HG03469 (cell line): ENCODE results near the gene STAP2.
"Not testable (repeated sequence)": the region's sequence is repeated elsewhere in the genome, so short reads cannot be mapped to it uniquely, and the experiment has no call there.

ENCODE experiments used
- ATAC-seq: cut with Tn5 transposase; IDR thresholded peaks from one replicate; pipeline ENCODE4 v1.9.1; 2021; ENCODE audit warnings: mild to moderate bottlenecking, moderate library complexity, moderate number of reproducible peaks; ENCODE audit not compliant: unreplicated experiment

Gene STAP2

DNA sequence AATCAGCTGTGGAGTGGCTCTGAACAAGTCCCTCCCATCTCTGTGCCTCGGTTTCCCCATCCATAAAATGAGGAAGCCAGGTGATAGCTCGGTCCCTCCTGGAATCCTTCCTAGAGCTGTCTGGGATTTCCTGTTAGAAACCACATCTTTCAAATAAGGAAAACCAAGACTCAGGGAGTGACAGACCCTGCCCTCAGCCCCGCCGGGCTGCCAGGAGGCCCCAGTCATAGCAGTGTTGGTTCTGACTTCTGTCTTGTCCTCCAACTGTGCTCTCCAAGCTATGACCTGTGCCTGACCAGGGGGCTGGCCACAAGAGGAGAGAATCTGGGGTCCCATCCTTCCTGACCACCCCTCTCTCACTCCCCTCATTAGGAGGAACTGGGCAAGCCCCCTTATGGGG is 60.6 kb downstream of the STAP2 start:
- no peak for ATAC-seq

DNA sequence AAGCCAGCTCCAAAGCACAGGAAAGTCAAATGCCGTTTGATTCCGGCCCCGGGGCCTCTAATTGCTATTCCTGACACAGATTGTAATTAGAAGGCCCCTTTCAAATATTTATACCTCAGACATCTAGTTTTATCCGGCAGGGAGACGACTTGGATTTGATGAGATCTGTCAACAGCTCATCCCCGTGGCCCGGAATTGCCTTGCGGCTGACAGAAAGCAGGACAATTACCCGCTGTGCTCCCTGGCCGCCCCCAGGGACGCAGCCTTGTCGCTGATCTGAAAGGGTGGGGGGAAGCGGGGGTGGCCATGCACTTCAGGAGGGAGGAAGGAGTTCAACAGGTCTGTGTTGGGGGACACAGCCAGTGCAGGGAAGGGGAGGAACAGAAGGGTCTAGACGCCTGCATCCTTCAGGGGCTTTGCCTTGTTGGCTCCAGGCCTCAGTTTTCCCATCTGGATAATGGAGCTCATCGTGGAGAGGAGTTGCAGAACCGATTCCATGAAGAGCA is 61.4 kb downstream of the STAP2 start:
- ATAC-seq: no peak

DNA sequence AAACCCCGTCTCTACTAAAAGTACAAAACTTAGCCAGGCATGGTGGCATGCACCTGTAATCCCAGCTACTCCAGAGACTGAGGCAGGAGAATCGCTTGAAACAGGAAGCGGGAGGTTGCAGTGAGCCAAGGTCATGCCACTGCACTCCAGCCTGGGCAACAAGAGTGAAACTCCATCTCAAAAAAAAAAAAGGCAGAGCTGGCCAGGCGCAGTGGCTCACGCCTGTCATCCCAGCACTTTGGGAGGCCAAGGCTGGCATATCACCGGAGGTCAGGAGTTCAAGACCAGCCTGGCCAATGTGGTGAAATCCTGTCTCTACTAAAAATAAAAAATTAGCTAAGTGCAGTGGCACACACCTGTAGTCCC is 64.3 kb downstream of the STAP2 start:
- ATAC-seq: not testable (repeated sequence)
